Stomach smooth muscle (tissue), 2 donors: ENCODE measurements around the gene HSF5.

Experiments
- H3K27ac ChIP-seq: one replicate; pipeline ENCODE4 v1.7.0; 2013; ENCODE audit warnings: mild to moderate bottlenecking, low read length, inconsistent platforms
- H3K27me3 ChIP-seq, 2 donors: one replicate each; pipeline ENCODE4 v1.7.0; 2013; ENCODE audit warnings: low read length in 2 of 2; ENCODE audit not compliant: insufficient read depth in 2 of 2, control insufficient read depth in 1 of 2
- H3K36me3 ChIP-seq, 2 donors: one replicate each; pipeline ENCODE4 v1.7.0; 2013; ENCODE audit warnings: low read length in 2 of 2; ENCODE audit not compliant: control insufficient read depth in 2 of 2, insufficient read depth in 2 of 2
- H3K4me1 ChIP-seq: one replicate; pipeline ENCODE4 v1.7.0; 2013; ENCODE audit warnings: low read length; ENCODE audit not compliant: control insufficient read depth, insufficient read depth
- H3K4me3 ChIP-seq, 2 donors: one replicate each; pipeline ENCODE4 v1.7.0; 2013; ENCODE audit warnings: low read length in 2 of 2
- H3K9ac ChIP-seq, 2 donors: one replicate each; pipeline ENCODE4 v1.7.0; 2013; ENCODE audit warnings: low read length in 2 of 2, mild to moderate bottlenecking in 1 of 2
- H3K9me3 ChIP-seq, 2 donors: one replicate each; pipeline ENCODE4 v1.7.0; 2013; ENCODE audit warnings: low read length in 2 of 2; ENCODE audit not compliant: control insufficient read depth in 2 of 2
- donor health status: healthy.
- donor health status: Pancreatic carcinoma.

The HSF5 gene

GRCh38 chr17:58487589-58488427 is at the start of gene HSF5:
Gene HSF5, minus strand, starts transcription at chr17:58488408. Its CDS starts 134 bp downstream, at chr17:58488274.
- H3K27me3 ChIP-seq = no peaks in the 10 kb centered on the region
- H3K36me3 ChIP-seq = peaks cover 23 to 25% of the 10 kb centered on the region in 2 donors
- H3K4me1 ChIP-seq = peaks cover 3% of the 10 kb centered on the region
- peak within 1 kb of the TSS in 1 of 2 donors; percentile 44 for H3K4me3 ChIP-seq
- H3K27ac ChIP-seq = no peak within 1 kb of the TSS
- H3K9me3 ChIP-seq = no peaks in the 10 kb centered on the region
- no peak within 1 kb of the TSS for H3K9ac ChIP-seq

- Histone ChIP-seq H3K4me1 (peaks cover 6% of the 10 kb centered on the region), H3K9ac (no peak overlapping the region), H3K27me3 (no peaks in the 10 kb centered on the region), H3K27ac (no peak overlapping the region), H3K36me3 (no peaks in the 10 kb centered on the region), H3K4me3 (no peak overlapping the region), H3K9me3 (no peaks in the 10 kb centered on the region)
Observed at GRCh38 chr17:58537266-58537665, 49.1 kb upstream of the HSF5 start.

GRCh38 chr17:58536542-58536941 is 48.3 kb upstream of the HSF5 start:
- no peaks in the 10 kb centered on the region for H3K36me3 ChIP-seq
- no peak overlapping the region for H3K9ac ChIP-seq
- H3K27ac ChIP-seq = no peak overlapping the region
- H3K27me3 ChIP-seq = no peaks in the 10 kb centered on the region
- peaks cover 10% of the 10 kb centered on the region for H3K4me1 ChIP-seq
- no peak overlapping the region for H3K4me3 ChIP-seq
- H3K9me3 ChIP-seq = no peaks in the 10 kb centered on the region

- H3K27ac ChIP-seq = no peak overlapping the region
- no peaks in the 10 kb centered on the region for H3K9me3 ChIP-seq
- no peaks in the 10 kb centered on the region for H3K27me3 ChIP-seq
- peaks cover 19% of the 10 kb centered on the region for H3K4me1 ChIP-seq
- H3K36me3 ChIP-seq = no peaks in the 10 kb centered on the region
- no peak overlapping the region for H3K9ac ChIP-seq
- H3K4me3 ChIP-seq = no peak overlapping the region
Observed at GRCh38 chr17:58535431-58535830, 47.2 kb upstream of the HSF5 start.

GRCh38 chr17:58534901-58535421 is 46.8 kb upstream of the HSF5 start:
- Histone ChIP-seq H3K4me1 (peaks cover 19% of the 10 kb centered on the region), H3K27me3 (no peaks in the 10 kb centered on the region), H3K9me3 (no peaks in the 10 kb centered on the region), H3K9ac (no peak overlapping the region), H3K4me3 (no peak overlapping the region), H3K36me3 (no peaks in the 10 kb centered on the region), H3K27ac (no peak overlapping the region)

- H3K9ac ChIP-seq = no peak overlapping the region
- H3K27ac ChIP-seq = no peak overlapping the region
- no peaks in the 10 kb centered on the region for H3K36me3 ChIP-seq
- peaks cover 19% of the 10 kb centered on the region for H3K4me1 ChIP-seq
- no peaks in the 10 kb centered on the region for H3K27me3 ChIP-seq
- no peak overlapping the region for H3K4me3 ChIP-seq
- no peaks in the 10 kb centered on the region for H3K9me3 ChIP-seq
Observed at GRCh38 chr17:58534331-58534730, 46.1 kb upstream of the HSF5 start.

- Histone ChIP-seq H3K9me3 (no peaks in the 10 kb centered on the region), H3K4me1 (peaks cover 19% of the 10 kb centered on the region), H3K9ac (no peak overlapping the region), H3K4me3 (no peak overlapping the region), H3K27ac (no peak overlapping the region), H3K27me3 (no peaks in the 10 kb centered on the region), H3K36me3 (no peaks in the 10 kb centered on the region)
Observed at GRCh38 chr17:58533616-58534188, 45.5 kb upstream of the HSF5 start.

GRCh38 chr17:58532555-58532951 is 44.3 kb upstream of the HSF5 start:
- peak overlapping the region; percentile 74 to 77 for H3K9ac ChIP-seq

GRCh38 chr17:58531661-58532554 is 43.7 kb upstream of the HSF5 start:
- H3K27me3 ChIP-seq = no peaks in the 10 kb centered on the region
- H3K36me3 ChIP-seq = no peaks in the 10 kb centered on the region
- H3K9me3 ChIP-seq = no peaks in the 10 kb centered on the region
- H3K27ac ChIP-seq = no peak overlapping the region
- peak overlapping the region; percentile 78 to 79 for H3K4me3 ChIP-seq
- peak overlapping the region; percentile 74 to 77 for H3K9ac ChIP-seq
- peaks cover 19% of the 10 kb centered on the region for H3K4me1 ChIP-seq

More at GRCh38 chr17:58532555-58532951, 44.3 kb upstream of the HSF5 start:
- H3K4me3 ChIP-seq = peak overlapping the region; percentile 78 to 79
- H3K36me3 ChIP-seq = no peaks in the 10 kb centered on the region
- H3K27me3 ChIP-seq = no peaks in the 10 kb centered on the region
- peaks cover 19% of the 10 kb centered on the region for H3K4me1 ChIP-seq
- no peak overlapping the region for H3K27ac ChIP-seq
- no peaks in the 10 kb centered on the region for H3K9me3 ChIP-seq

GRCh38 chr17:58531122-58531521 is 42.9 kb upstream of the HSF5 start:
- Histone ChIP-seq H3K4me3 (peak overlapping the region; percentile 65 to 79), H3K27ac (no peak overlapping the region), H3K4me1 (peaks cover 19% of the 10 kb centered on the region), H3K9ac (peak overlapping the region; percentile 49 to 64), H3K36me3 (no peaks in the 10 kb centered on the region), H3K9me3 (no peaks in the 10 kb centered on the region), H3K27me3 (no peaks in the 10 kb centered on the region)
